Calu3 (cell line): Measurements from ENCODE around the gene HPN. TPM values are rescaled to one million over a fixed set of nuclear protein-coding genes. Genes with fewer than 3 reads are reported as not detected.

Experiments
- BruUV-seq: library from RNA; stranded (reverse); fragments of 400-500 nt; replicated peaks from 2 replicates; lab custom pipeline; 2021; lab: Mats Ljungman, UMichigan
- CTCF ChIA-PET: fragments of 300-600 bp; sonication (Branson Sonifier 250); formaldehyde crosslinking; loops from one replicate; lab custom pipeline; 2022; ENCODE audit warnings: antibody characterized with exemption; lab: Charles Lee
- DNase-seq: peaks from one replicate; pipeline ENCODE4 v3.0.0; 2022
- H3K27ac Mint-ChIP-seq: one replicate; pipeline ENCODE4 v1.8.0; 2022; ENCODE audit warnings: mixed read lengths; ENCODE audit not compliant: unreplicated experiment
- H3K27me3 Mint-ChIP-seq: one replicate; pipeline ENCODE4 v1.8.0; 2022; ENCODE audit warnings: mixed read lengths; ENCODE audit not compliant: unreplicated experiment
- H3K36me3 Mint-ChIP-seq: one replicate; pipeline ENCODE4 v1.8.0; 2022; ENCODE audit warnings: mild to moderate bottlenecking, moderate library complexity, mixed read lengths; ENCODE audit not compliant: insufficient read depth, unreplicated experiment
- H3K4me1 Mint-ChIP-seq: one replicate; pipeline ENCODE4 v1.8.0; 2022; ENCODE audit warnings: mild to moderate bottlenecking, low read depth, mixed read lengths; ENCODE audit not compliant: unreplicated experiment
- H3K4me3 Mint-ChIP-seq: one replicate; pipeline ENCODE4 v1.8.0; 2022; ENCODE audit warnings: mild to moderate bottlenecking, low read depth, moderate library complexity, mixed read lengths; ENCODE audit not compliant: unreplicated experiment
- H3K9me3 Mint-ChIP-seq: one replicate; pipeline ENCODE4 v1.8.0; 2022; ENCODE audit warnings: low read depth, mixed read lengths; ENCODE audit not compliant: unreplicated experiment
- intact Hi-C: fragments of 100-400 bp; cut with micrococcal nuclease; formaldehyde crosslinking; loops from one replicate; pipeline ENCODE4 v1.10.0; 2022; ENCODE audit not compliant: unreplicated experiment
- total RNA-seq: library from RNA; stranded (reverse); gene quantifications from 2 replicates; pipeline ENCODE4 v1.2.3, GENCODE V29; 2022
- TF ChIP-seq, protein P1 (sequence below): fragments of 200-600 bp; IDR thresholded peaks from one replicate; pipeline ENCODE4 v1.8.0; 2022; ENCODE audit warnings: antibody characterized with exemption; ENCODE audit not compliant: unreplicated experiment

The HPN gene
- total RNA-seq, 1 experiment from 2014 or later, result 1.4 TPM

DNA sequence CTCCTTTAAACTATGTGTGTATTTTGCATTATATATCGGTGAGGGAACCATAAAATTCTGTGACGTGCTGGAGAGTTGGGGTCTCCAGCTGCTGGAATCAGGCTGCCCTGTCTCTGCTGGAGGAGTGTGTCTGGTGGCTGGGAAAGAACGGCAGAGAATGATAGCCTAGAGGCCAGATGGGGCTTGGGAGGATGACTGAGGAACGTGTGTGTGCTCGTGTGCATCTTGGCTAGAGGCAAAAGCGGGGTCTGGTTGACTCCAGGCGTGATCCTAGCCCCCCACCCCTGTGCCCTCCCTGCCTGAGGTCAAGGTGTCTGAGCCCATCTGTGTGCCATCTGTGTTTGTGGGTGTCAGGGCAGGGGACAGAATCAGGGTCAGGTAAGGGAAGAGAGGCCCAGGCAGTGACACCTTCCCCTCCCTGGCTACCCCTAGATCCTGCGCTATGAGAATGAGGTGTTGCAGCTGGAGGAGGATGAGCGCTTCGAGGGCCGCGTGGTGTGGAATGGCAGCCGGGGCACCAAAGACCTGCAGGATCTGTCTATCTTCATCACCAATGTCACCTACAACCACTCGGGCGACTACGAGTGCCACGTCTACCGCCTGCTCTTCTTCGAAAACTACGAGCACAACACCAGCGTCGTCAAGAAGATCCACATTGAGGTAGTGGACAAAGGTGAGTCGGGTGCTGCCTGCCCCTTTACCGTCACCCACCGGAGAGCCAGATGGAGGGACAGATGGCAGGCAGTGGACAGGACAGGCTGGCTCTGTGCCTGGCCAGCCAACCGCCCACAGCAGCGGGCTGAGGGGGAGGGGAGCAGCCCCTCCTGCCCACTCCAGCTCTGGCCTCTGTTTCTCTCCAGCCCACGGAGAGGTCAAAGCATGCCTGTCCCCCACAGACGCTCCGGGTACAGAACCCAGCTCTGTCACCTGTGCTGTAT is 8.2 kb upstream of the HPN start:
- no peak for DNase-seq
- H3K36me3 Mint-ChIP-seq, result peaks cover 16% of the 10 kb centered on the region
- peaks cover 10% of the 10 kb centered on the region for H3K4me1 Mint-ChIP-seq
- intact Hi-C loops, result no loop called here
- no peak overlapping the region for H3K4me3 Mint-ChIP-seq
- peaks cover 42% of the 10 kb centered on the region for H3K27me3 Mint-ChIP-seq
- TF ChIP-seq, protein P1, sequence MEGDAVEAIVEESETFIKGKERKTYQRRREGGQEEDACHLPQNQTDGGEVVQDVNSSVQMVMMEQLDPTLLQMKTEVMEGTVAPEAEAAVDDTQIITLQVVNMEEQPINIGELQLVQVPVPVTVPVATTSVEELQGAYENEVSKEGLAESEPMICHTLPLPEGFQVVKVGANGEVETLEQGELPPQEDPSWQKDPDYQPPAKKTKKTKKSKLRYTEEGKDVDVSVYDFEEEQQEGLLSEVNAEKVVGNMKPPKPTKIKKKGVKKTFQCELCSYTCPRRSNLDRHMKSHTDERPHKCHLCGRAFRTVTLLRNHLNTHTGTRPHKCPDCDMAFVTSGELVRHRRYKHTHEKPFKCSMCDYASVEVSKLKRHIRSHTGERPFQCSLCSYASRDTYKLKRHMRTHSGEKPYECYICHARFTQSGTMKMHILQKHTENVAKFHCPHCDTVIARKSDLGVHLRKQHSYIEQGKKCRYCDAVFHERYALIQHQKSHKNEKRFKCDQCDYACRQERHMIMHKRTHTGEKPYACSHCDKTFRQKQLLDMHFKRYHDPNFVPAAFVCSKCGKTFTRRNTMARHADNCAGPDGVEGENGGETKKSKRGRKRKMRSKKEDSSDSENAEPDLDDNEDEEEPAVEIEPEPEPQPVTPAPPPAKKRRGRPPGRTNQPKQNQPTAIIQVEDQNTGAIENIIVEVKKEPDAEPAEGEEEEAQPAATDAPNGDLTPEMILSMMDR, result no peak
- no TSS peak for BruUV-seq
- H3K27ac Mint-ChIP-seq, result no peak overlapping the region
- CTCF ChIA-PET, result no interaction called here
- no peaks in the 10 kb centered on the region for H3K9me3 Mint-ChIP-seq

DNA sequence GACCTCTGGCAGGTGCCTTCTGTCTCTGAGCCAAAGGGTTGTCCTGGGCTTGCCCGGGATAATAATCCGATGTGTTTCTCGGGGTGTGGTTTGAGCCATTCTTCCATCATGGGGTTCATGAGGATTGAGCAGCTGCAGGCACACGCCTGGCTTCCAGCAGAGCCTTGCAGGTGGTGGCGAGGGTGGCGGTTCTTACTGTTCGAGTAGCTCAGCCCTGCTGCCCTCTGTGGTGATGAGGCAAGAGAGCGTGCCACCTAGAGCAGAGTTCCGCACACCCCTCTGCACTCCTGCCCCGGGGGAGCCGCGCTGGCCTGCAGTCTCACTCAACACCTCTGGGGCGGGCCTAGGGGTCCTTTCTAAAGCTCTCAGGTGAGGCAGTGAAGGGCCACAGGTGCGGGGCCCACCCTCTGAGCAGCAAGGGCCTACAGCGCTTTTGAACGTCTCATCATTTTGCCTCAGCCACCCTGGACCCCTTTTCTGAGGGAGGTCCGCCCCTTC is 7.5 kb upstream of the HPN start:
- TF ChIP-seq, protein P1, result no peak
- CTCF ChIA-PET, result no interaction called here
- H3K4me1 Mint-ChIP-seq, result peaks cover 10% of the 10 kb centered on the region
- peaks cover 14% of the 10 kb centered on the region for H3K36me3 Mint-ChIP-seq
- no peak overlapping the region for H3K4me3 Mint-ChIP-seq
- H3K27ac Mint-ChIP-seq, result no peak overlapping the region
- no TSS peak for BruUV-seq
- H3K27me3 Mint-ChIP-seq, result peaks cover 42% of the 10 kb centered on the region
- no peak for DNase-seq
- H3K9me3 Mint-ChIP-seq, result no peaks in the 10 kb centered on the region
- intact Hi-C loops, result no loop called here

DNA sequence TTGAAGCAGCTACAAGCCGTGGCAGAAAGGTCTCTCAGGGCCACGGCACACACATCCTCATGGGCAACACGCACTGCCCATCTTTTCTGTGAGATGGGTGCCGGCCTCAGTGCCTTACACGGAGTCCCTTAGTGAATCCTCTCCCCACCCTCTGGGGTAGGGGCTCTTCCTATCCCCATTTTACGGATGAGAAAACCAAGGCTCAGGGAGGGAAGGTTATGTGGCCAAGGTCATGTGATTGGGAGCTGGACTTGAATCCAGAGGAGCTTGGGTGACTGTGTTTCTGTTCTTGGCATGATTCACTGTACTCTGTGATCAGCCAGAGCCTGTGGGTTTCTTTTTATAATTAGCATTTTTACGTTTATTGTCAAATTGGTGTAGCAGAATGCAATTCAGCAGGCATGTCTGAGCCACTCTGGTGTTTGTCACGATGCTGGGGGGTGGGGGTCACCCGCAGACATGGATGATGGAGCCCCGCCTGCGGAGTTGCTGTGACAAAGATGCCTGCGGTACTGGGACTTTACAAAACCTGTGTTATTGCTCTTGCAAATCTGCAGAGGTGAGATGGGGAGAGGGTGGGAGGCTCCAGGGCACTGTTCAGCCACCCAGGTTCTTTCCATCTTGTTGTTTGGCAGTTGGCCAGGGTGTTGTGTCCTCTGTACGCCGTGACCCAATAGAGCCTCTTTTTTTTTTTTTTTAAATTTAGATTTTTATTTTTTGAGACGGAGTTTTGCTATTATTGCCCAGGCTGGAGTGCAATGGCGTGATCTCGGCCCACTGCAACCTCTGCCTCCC is 6.7 kb upstream of the HPN start:
- TF ChIP-seq, protein P1, result no peak
- Mint-ChIP-seq H3K36me3 (peaks cover 11% of the 10 kb centered on the region), H3K9me3 (no peaks in the 10 kb centered on the region), H3K4me3 (no peak overlapping the region), H3K27me3 (peaks cover 35% of the 10 kb centered on the region), H3K27ac (no peak overlapping the region), H3K4me1 (peaks cover 10% of the 10 kb centered on the region)
- no peak for DNase-seq
- no TSS peak for BruUV-seq
- intact Hi-C loops, result no loop called here
- CTCF ChIA-PET, result no interaction called here

DNA sequence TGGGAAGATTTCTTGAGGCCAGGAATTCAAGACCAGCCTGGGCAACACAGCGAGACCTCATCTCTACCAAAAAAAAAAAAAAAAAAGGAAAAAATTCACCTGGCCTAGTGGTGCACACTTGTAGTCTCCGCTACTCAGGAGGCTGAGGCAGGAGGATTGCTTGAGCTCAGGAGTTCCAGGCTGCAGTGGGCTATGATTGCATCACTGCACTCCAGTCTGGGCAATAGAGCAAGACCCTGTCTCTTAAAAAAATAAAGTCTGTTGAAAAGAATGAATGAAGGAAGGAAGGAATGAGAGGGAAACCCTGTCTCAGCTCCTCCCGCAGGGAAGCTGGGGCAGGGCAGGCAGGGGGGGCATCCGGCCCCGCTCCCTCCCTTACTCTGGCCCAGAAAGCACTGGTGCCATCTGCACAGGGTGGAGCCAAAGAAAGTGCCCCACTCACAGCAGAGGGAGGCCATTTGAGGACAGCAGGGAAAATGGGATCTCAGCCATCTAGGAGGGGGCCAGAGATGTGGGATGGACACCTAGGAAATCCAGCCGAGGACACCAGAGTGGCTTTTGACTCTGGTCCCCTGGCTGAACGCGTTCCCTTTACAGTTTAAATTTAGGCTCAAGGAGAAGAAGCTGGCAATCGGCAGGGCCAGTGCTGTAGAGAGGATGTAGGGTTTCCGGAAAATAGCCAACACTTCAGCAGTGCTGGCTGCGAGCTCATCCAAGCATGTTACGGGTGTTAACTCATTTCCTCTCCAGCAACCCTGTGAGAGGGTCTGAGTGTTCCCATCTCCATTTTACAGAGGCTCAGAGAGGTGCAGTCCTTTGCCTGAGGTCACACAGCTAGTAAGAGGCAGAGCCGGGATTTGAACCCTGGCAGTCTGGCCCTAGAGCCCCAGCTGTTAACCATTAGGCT is 3.6 kb upstream of the HPN start:
- intact Hi-C loops, result no loop called here
- peaks cover 11% of the 10 kb centered on the region for H3K36me3 Mint-ChIP-seq
- H3K27ac Mint-ChIP-seq, result no peak overlapping the region
- peaks cover 23% of the 10 kb centered on the region for H3K4me1 Mint-ChIP-seq
- no peak for DNase-seq
- no peaks in the 10 kb centered on the region for H3K9me3 Mint-ChIP-seq
- TF ChIP-seq, protein P1, result no peak
- no TSS peak for BruUV-seq
- peaks cover 7% of the 10 kb centered on the region for H3K27me3 Mint-ChIP-seq
- CTCF ChIA-PET, result interaction anchor here (0.9 to 1.3 kb wide), 3 partner anchors 18 to 104 kb away, joined by 3 to 4 read pairs (median 3); no protein-coding TSS in a partner anchor
- H3K4me3 Mint-ChIP-seq, result no peak overlapping the region
